Mesodermal cell (in vitro differentiated cells): Measurements from ENCODE around the gene FHIT.

Experiments
- H3K27ac ChIP-seq: 2 replicates; pipeline ENCODE4 v1.7.0; 2013; ENCODE audit warnings: mild to moderate bottlenecking, low read depth, low read length, moderate library complexity; ENCODE audit not compliant: severe bottlenecking
- H3K36me3 ChIP-seq: 2 replicates; pipeline ENCODE4 v1.7.1; 2013; ENCODE audit warnings: mild to moderate bottlenecking, low read length, moderate library complexity; ENCODE audit not compliant: control insufficient read depth, insufficient read depth
- H3K4me1 ChIP-seq: one replicate; pipeline ENCODE4 v1.7.1; 2013; ENCODE audit warnings: mild to moderate bottlenecking, low read length; ENCODE audit not compliant: insufficient read depth, control insufficient read depth, poor library complexity, severe bottlenecking
- H3K4me3 ChIP-seq: 2 replicates; pipeline ENCODE4 v1.7.0; 2013; ENCODE audit warnings: low read length, control low read depth, mild to moderate bottlenecking; ENCODE audit not compliant: insufficient read depth, poor library complexity, severe bottlenecking; ENCODE audit errors: extremely low read depth
- H3K9me3 ChIP-seq: 2 replicates; pipeline ENCODE4 v1.7.1; 2013; ENCODE audit warnings: mild to moderate bottlenecking, low read length, moderate library complexity; ENCODE audit not compliant: control insufficient read depth
- WGBS, 2 experiments: methylation state at CpG; one replicate each; pipeline ENCODE4 v1.1.5; 2013; ENCODE audit warnings: missing lambda C conversion rate in 2 of 2; ENCODE audit not compliant: insufficient coverage in 2 of 2; 5-methylcytosine and 5-hydroxymethylcytosine counted together

Gene FHIT

GRCh38 chr3:61117045-61117898, 134.0 kb downstream of the FHIT start:
- Histone ChIP-seq H3K27ac (no peak overlapping the region), H3K4me1 (no peaks in the 10 kb centered on the region), H3K4me3 (no peak overlapping the region), H3K9me3 (no peaks in the 10 kb centered on the region), H3K36me3 (no peaks in the 10 kb centered on the region)
- WGBS, 2 experiments, result 85 to 100% methylated on average over 4 of the region's 7 CpGs

GRCh38 chr3:61114316-61114953, 136.8 kb downstream of the FHIT start:
- no peaks in the 10 kb centered on the region for H3K36me3 ChIP-seq
- H3K4me1 ChIP-seq, result no peaks in the 10 kb centered on the region
- H3K4me3 ChIP-seq, result no peak overlapping the region
- no peak overlapping the region for H3K27ac ChIP-seq
- no CpG with 5 or more reads among the region's 4 CpGs for WGBS, 2 experiments
- H3K9me3 ChIP-seq, result no peaks in the 10 kb centered on the region

- no peak overlapping the region for H3K4me3 ChIP-seq
- H3K4me1 ChIP-seq, result no peaks in the 10 kb centered on the region
- H3K36me3 ChIP-seq, result no peaks in the 10 kb centered on the region
- no peak overlapping the region for H3K27ac ChIP-seq
- no peaks in the 10 kb centered on the region for H3K9me3 ChIP-seq
- 86% methylated on average over 1 of the region's 4 CpGs; no CpG with 5 or more reads in 1 of the 2 experiments for WGBS, 2 experiments
Observed at GRCh38 chr3:61111825-61112224, 139.4 kb downstream of the FHIT start.

- no peak overlapping the region for H3K4me3 ChIP-seq
- H3K27ac ChIP-seq, result no peak overlapping the region
- no peaks in the 10 kb centered on the region for H3K36me3 ChIP-seq
- no peaks in the 10 kb centered on the region for H3K4me1 ChIP-seq
- 80% methylated on average over 1 of the region's 2 CpGs; no CpG with 5 or more reads in 1 of the 2 experiments for WGBS, 2 experiments
- H3K9me3 ChIP-seq, result no peaks in the 10 kb centered on the region
Observed at GRCh38 chr3:61110576-61110975, 140.7 kb downstream of the FHIT start.

GRCh38 chr3:61108247-61109019, 142.8 kb downstream of the FHIT start:
- Histone ChIP-seq H3K27ac (no peak overlapping the region), H3K36me3 (no peaks in the 10 kb centered on the region), H3K4me3 (no peak overlapping the region), H3K9me3 (no peaks in the 10 kb centered on the region), H3K4me1 (no peaks in the 10 kb centered on the region)
- no CpG with 5 or more reads among the region's 1 CpG for WGBS, 2 experiments

GRCh38 chr3:61094608-61095007, 156.6 kb downstream of the FHIT start:
- Histone ChIP-seq H3K9me3 (no peaks in the 10 kb centered on the region), H3K4me1 (no peaks in the 10 kb centered on the region), H3K27ac (no peak overlapping the region), H3K4me3 (no peak overlapping the region), H3K36me3 (no peaks in the 10 kb centered on the region)
- 92 to 100% methylated on average over 2 of the region's 3 CpGs for WGBS, 2 experiments

- no peaks in the 10 kb centered on the region for H3K36me3 ChIP-seq
- 90 to 93% methylated on average over 1 to 2 of the region's 2 CpGs for WGBS, 2 experiments
Observed at GRCh38 chr3:61093364-61093763, 157.9 kb downstream of the FHIT start.

GRCh38 chr3:61092870-61093269, 158.4 kb downstream of the FHIT start:
- H3K4me1 ChIP-seq, result no peaks in the 10 kb centered on the region
- no peaks in the 10 kb centered on the region for H3K36me3 ChIP-seq
- H3K9me3 ChIP-seq, result no peaks in the 10 kb centered on the region
- H3K27ac ChIP-seq, result no peak overlapping the region
- 74 to 89% methylated on average over 2 to 3 of the region's 4 CpGs for WGBS, 2 experiments
- no peak overlapping the region for H3K4me3 ChIP-seq

More at GRCh38 chr3:61093364-61093763, 157.9 kb downstream of the FHIT start:
- H3K4me3 ChIP-seq, result no peak overlapping the region
- no peaks in the 10 kb centered on the region for H3K9me3 ChIP-seq
- H3K4me1 ChIP-seq, result no peaks in the 10 kb centered on the region
- H3K27ac ChIP-seq, result no peak overlapping the region

- no peaks in the 10 kb centered on the region for H3K9me3 ChIP-seq
- H3K36me3 ChIP-seq, result no peaks in the 10 kb centered on the region
- 52 to 70% methylated on average over 3 to 4 of the region's 6 CpGs for WGBS, 2 experiments
- H3K4me3 ChIP-seq, result no peak overlapping the region
- H3K27ac ChIP-seq, result no peak overlapping the region
- no peaks in the 10 kb centered on the region for H3K4me1 ChIP-seq
Observed at GRCh38 chr3:61090389-61091169, 160.7 kb downstream of the FHIT start.

- H3K4me3 ChIP-seq, result no peak overlapping the region
- H3K36me3 ChIP-seq, result no peaks in the 10 kb centered on the region
- H3K9me3 ChIP-seq, result no peaks in the 10 kb centered on the region
- WGBS, 2 experiments, result no CpG with 5 or more reads among the region's 2 CpGs
- no peak overlapping the region for H3K27ac ChIP-seq
- H3K4me1 ChIP-seq, result no peaks in the 10 kb centered on the region
Observed at GRCh38 chr3:61087465-61087864, 163.8 kb downstream of the FHIT start.
